Measurements from ENCODE around the gene FDXACB1.

The FDXACB1 gene

GRCh38 chr11:111845276-111846028, 33.5 kb downstream of the FDXACB1 start:
- DNase-seq (ENCODE audit: low read depth in 1 of 2, low spot score in 1 of 2): no peak

GRCh38 chr11:111843661-111844060, 35.3 kb downstream of the FDXACB1 start:
- no peak for DNase-seq (ENCODE audit: low read depth in 1 of 2, low spot score in 1 of 2)

- peak; percentile 82 to 84 for DNase-seq (ENCODE audit: low read depth in 1 of 2, low spot score in 1 of 2)
Observed at GRCh38 chr11:111841370-111842053, 37.5 kb downstream of the FDXACB1 start.

GRCh38 chr11:111840143-111840542, 38.8 kb downstream of the FDXACB1 start:
- no peak for DNase-seq (ENCODE audit: low read depth in 1 of 2, low spot score in 1 of 2)

GRCh38 chr11:111838054-111838453, 40.9 kb downstream of the FDXACB1 start:
- DNase-seq (ENCODE audit: low read depth in 1 of 2, low spot score in 1 of 2): no peak

- DNase-seq (ENCODE audit: low read depth in 1 of 2, low spot score in 1 of 2): no peak
Observed at GRCh38 chr11:111837366-111837891, 41.5 kb downstream of the FDXACB1 start.

GRCh38 chr11:111836721-111837120, 42.2 kb downstream of the FDXACB1 start:
- DNase-seq (ENCODE audit: low read depth in 1 of 2, low spot score in 1 of 2): no peak

- DNase-seq (ENCODE audit: low read depth in 1 of 2, low spot score in 1 of 2): no peak
Observed at GRCh38 chr11:111836162-111836561, 42.8 kb downstream of the FDXACB1 start.

- DNase-seq (ENCODE audit: low read depth in 1 of 2, low spot score in 1 of 2): no peak
Observed at GRCh38 chr11:111835665-111836064, 43.3 kb downstream of the FDXACB1 start.

GRCh38 chr11:111834432-111835163, 44.4 kb downstream of the FDXACB1 start:
- DNase-seq (ENCODE audit: low read depth in 1 of 2, low spot score in 1 of 2): no peak

- DNase-seq (ENCODE audit: low read depth in 1 of 2, low spot score in 1 of 2): no peak
Observed at GRCh38 chr11:111833524-111833923, 45.4 kb downstream of the FDXACB1 start.

- DNase-seq (ENCODE audit: low read depth in 1 of 2, low spot score in 1 of 2): no peak
Observed at GRCh38 chr11:111829185-111829968, 49.6 kb downstream of the FDXACB1 start.

GRCh38 chr11:111826322-111826950, 52.5 kb downstream of the FDXACB1 start:
- no peak for DNase-seq (ENCODE audit: low read depth in 1 of 2, low spot score in 1 of 2)

Data from activated CD4-positive, alpha-beta T cell treated with anti-CD3 and anti-CD28 coated beads, Interleukin-2, amount 50 U/mL, for 24 hours (primary cell).